ENCODE data around the gene NSUN3.

The NSUN3 gene

GRCh38 chr3:94024385-94024784, 38.5 kb upstream of the NSUN3 start:
- Histone ChIP-seq H3K4me3 (ENCODE audit: low read depth, low read length) (no peak overlapping the region), H3K79me2 (no peaks in the 10 kb centered on the region), H3K36me3 (ENCODE audit: control insufficient read depth, insufficient read depth, low read length) (no peaks in the 10 kb centered on the region), H3K4me1 (no peaks in the 10 kb centered on the region), H3K27me3 (ENCODE audit: control insufficient read depth, insufficient read depth, low read length) (no peaks in the 10 kb centered on the region), H3K27ac (no peak overlapping the region), H2AFZ (no peak overlapping the region), H3K9me3 (ENCODE audit: control insufficient read depth, low read length) (no peaks in the 10 kb centered on the region), H3K9ac (no peak overlapping the region), H3K4me2 (ENCODE audit: low read length) (no peak overlapping the region)
- TF ChIP-seq, protein P1, sequence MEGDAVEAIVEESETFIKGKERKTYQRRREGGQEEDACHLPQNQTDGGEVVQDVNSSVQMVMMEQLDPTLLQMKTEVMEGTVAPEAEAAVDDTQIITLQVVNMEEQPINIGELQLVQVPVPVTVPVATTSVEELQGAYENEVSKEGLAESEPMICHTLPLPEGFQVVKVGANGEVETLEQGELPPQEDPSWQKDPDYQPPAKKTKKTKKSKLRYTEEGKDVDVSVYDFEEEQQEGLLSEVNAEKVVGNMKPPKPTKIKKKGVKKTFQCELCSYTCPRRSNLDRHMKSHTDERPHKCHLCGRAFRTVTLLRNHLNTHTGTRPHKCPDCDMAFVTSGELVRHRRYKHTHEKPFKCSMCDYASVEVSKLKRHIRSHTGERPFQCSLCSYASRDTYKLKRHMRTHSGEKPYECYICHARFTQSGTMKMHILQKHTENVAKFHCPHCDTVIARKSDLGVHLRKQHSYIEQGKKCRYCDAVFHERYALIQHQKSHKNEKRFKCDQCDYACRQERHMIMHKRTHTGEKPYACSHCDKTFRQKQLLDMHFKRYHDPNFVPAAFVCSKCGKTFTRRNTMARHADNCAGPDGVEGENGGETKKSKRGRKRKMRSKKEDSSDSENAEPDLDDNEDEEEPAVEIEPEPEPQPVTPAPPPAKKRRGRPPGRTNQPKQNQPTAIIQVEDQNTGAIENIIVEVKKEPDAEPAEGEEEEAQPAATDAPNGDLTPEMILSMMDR (IDR thresholded peaks at IDR 0.05) = no peak

GRCh38 chr3:94026623-94027022, 36.2 kb upstream of the NSUN3 start:
- Histone ChIP-seq H3K4me2 (ENCODE audit: low read length) (no peak overlapping the region), H3K79me2 (no peaks in the 10 kb centered on the region), H3K4me3 (ENCODE audit: low read depth, low read length) (no peak overlapping the region), H2AFZ (no peak overlapping the region), H3K27me3 (ENCODE audit: control insufficient read depth, insufficient read depth, low read length) (no peaks in the 10 kb centered on the region), H3K9me3 (ENCODE audit: control insufficient read depth, low read length) (no peaks in the 10 kb centered on the region), H3K36me3 (ENCODE audit: control insufficient read depth, insufficient read depth, low read length) (no peaks in the 10 kb centered on the region), H3K4me1 (no peaks in the 10 kb centered on the region), H3K27ac (no peak overlapping the region), H3K9ac (no peak overlapping the region)
- TF ChIP-seq, protein P1 (IDR thresholded peaks at IDR 0.05) = no peak

- no peak within 1 kb of the TSS for H3K27ac ChIP-seq
- H3K4me1 ChIP-seq = no peaks in the 10 kb centered on the region
- no peaks in the 10 kb centered on the region for H3K9me3 ChIP-seq (ENCODE audit: control insufficient read depth, low read length)
- TF ChIP-seq, protein P1 (IDR thresholded peaks at IDR 0.05) = no peak
- H3K4me2 ChIP-seq (ENCODE audit: low read length) = peak within 1 kb of the TSS; percentile 67
- H3K79me2 ChIP-seq = no peaks in the 10 kb centered on the region
- peak within 1 kb of the TSS; percentile 19 for H2AFZ ChIP-seq
- H3K27me3 ChIP-seq (ENCODE audit: control insufficient read depth, insufficient read depth, low read length) = no peaks in the 10 kb centered on the region
- no peak within 1 kb of the TSS for H3K9ac ChIP-seq
- H3K4me3 ChIP-seq (ENCODE audit: low read depth, low read length) = peak within 1 kb of the TSS; percentile 52
- H3K36me3 ChIP-seq (ENCODE audit: control insufficient read depth, insufficient read depth, low read length) = no peaks in the 10 kb centered on the region
Measured at GRCh38 chr3:94028093-94028837, 34.6 kb upstream of the NSUN3 start, which contains the start of gene STX19. STX19 (minus strand) TSS chr3:94028597; CDS start chr3:94015269, 13,328 bp downstream.

- H2AFZ ChIP-seq = no peak overlapping the region
- no peak overlapping the region for H3K27ac ChIP-seq
- H3K79me2 ChIP-seq = no peaks in the 10 kb centered on the region
- TF ChIP-seq, protein P1 (IDR thresholded peaks at IDR 0.05) = peak; percentile 44
- no peaks in the 10 kb centered on the region for H3K9me3 ChIP-seq (ENCODE audit: control insufficient read depth, low read length)
- no peak overlapping the region for H3K4me2 ChIP-seq (ENCODE audit: low read length)
- H3K4me1 ChIP-seq = no peaks in the 10 kb centered on the region
- H3K36me3 ChIP-seq (ENCODE audit: control insufficient read depth, insufficient read depth, low read length) = no peaks in the 10 kb centered on the region
- H3K9ac ChIP-seq = no peak overlapping the region
- H3K27me3 ChIP-seq (ENCODE audit: control insufficient read depth, insufficient read depth, low read length) = no peaks in the 10 kb centered on the region
- H3K4me3 ChIP-seq (ENCODE audit: low read depth, low read length) = no peak overlapping the region
Measured at GRCh38 chr3:94036909-94037507, 25.9 kb upstream of the NSUN3 start.

Measured in parathyroid adenoma (tissue), 2 donors.